H1 (cell line): ENCODE results near the gene TUT4.

Experiments used
- EZH2 ChIP-seq: fragments of 200-600 bp; sonication (generic); IDR thresholded peaks from 2 replicates; pipeline ENCODE4 v1.7.1; 2012; ENCODE audit warnings: low read depth, mild to moderate bottlenecking, moderate library complexity, low read length, inconsistent platforms; ENCODE audit not compliant: severe bottlenecking
- KDM1A ChIP-seq: fragments of 200-600, 300-600 bp; sonication (generic); IDR thresholded peaks from 2 replicates; pipeline ENCODE4 v1.7.1; 2016; ENCODE audit warnings: mild to moderate bottlenecking, low read length, borderline replicate concordance
- POLR2A ChIP-seq, 2 experiments: IDR thresholded peaks; 1 replicate in 1 of 2; 2 replicates in 1 of 2; pipeline ENCODE4 v1.6.1; 2011; ENCODE audit warnings: low read depth in 2 of 2, low read length in 2 of 2, mild to moderate bottlenecking in 2 of 2; ENCODE audit errors: control extremely low read depth in 1 of 2
- RAD21 ChIP-seq, 2 experiments: IDR thresholded peaks in 1 of 2; conservative IDR thresholded peaks in 1 of 2; 2 replicates each; pipeline ENCODE4 v1.6.1; 2011; ENCODE audit warnings: low read depth in 2 of 2, low read length in 2 of 2, improper control_type of control experiment in 1 of 2, inconsistent platforms in 1 of 2, mild to moderate bottlenecking in 1 of 2, moderate library complexity in 1 of 2
- TAF1 ChIP-seq: IDR thresholded peaks from 2 replicates; pipeline ENCODE4 v1.6.1; 2011; ENCODE audit warnings: mild to moderate bottlenecking, low read depth, low read length
- TF ChIP-seq, protein P1 (sequence below), 3 experiments: IDR thresholded peaks; 1 replicate in 2 of 3; 2 replicates in 1 of 3; pipeline versions ENCODE4 v1.5.1 to v1.6.1; 2011; ENCODE audit warnings: low read length in 3 of 3, mild to moderate bottlenecking in 3 of 3, inconsistent platforms in 2 of 3, low read depth in 1 of 3, moderate library complexity in 1 of 3; ENCODE audit not compliant: insufficient read depth in 1 of 3; ENCODE audit errors: control extremely low read depth in 1 of 3

DNA sequence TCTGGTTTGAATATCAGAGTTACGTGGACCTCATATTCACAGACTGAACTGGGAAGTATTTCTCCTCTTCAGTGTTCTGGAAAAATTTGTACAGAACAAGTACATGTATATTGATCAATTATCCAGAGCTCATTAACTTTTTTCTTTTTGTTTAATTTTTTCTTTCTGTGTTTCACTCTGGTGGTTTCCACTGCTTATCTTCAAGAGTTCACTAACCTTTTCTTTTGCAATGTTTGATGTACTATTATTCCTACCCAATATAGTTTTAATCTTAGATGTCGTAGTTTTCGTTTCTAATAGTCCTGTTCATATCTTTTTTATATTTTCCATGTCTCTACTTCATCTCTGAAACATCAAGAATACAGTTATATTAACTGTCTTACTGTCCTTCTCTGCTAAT lies 46.5 kb downstream of the TUT4 start:
- TF ChIP-seq KDM1A (no peak), RAD21 (IDR thresholded peaks at IDR 0.05 in 1 of 2, conservative IDR thresholded peaks at IDR 0.05 in 1 of 2; ENCODE audit: low read depth in 2 of 2, low read length in 2 of 2) (no peak), TAF1 (no peak), EZH2 (no peak), POLR2A (IDR thresholded peaks at IDR 0.05; ENCODE audit: control extremely low read depth in 1 of 2, low read depth in 2 of 2, low read length in 2 of 2) (no peak)
- TF ChIP-seq, protein P1, sequence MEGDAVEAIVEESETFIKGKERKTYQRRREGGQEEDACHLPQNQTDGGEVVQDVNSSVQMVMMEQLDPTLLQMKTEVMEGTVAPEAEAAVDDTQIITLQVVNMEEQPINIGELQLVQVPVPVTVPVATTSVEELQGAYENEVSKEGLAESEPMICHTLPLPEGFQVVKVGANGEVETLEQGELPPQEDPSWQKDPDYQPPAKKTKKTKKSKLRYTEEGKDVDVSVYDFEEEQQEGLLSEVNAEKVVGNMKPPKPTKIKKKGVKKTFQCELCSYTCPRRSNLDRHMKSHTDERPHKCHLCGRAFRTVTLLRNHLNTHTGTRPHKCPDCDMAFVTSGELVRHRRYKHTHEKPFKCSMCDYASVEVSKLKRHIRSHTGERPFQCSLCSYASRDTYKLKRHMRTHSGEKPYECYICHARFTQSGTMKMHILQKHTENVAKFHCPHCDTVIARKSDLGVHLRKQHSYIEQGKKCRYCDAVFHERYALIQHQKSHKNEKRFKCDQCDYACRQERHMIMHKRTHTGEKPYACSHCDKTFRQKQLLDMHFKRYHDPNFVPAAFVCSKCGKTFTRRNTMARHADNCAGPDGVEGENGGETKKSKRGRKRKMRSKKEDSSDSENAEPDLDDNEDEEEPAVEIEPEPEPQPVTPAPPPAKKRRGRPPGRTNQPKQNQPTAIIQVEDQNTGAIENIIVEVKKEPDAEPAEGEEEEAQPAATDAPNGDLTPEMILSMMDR (IDR thresholded peaks at IDR 0.05; ENCODE audit: control extremely low read depth in 1 of 3, insufficient read depth in 1 of 3, low read depth in 1 of 3, low read length in 3 of 3), result no peak
